A673 (cell line): ENCODE data around the gene ZNF519. TPM values are rescaled to one million over a fixed set of nuclear protein-coding genes. Genes with fewer than 3 reads are reported as not detected.
"Not testable (repeated sequence)": the region's sequence is repeated elsewhere in the genome, so short reads cannot be mapped to it uniquely, and the experiment has no call there.

Experiments used
- BruUV-seq: library from RNA; stranded (reverse); fragments of 400-500 nt; replicated peaks from 2 replicates; lab custom pipeline; 2021; lab: Mats Ljungman, UMichigan
- CTCF ChIA-PET: fragments of 300-600 bp; sonication (Branson Sonifier 250); formaldehyde crosslinking; loops from one replicate; lab custom pipeline; 2022; ENCODE audit warnings: antibody characterized with exemption; lab: Charles Lee
- POLR2A ChIA-PET: fragments of 300-600 bp; sonication (Branson Sonifier 250); formaldehyde crosslinking; loops from one replicate; lab custom pipeline; 2022; ENCODE audit warnings: antibody characterized with exemption; ENCODE audit not compliant: low non-redundant PET; lab: Charles Lee
- DNase-seq: peaks from one replicate; pipeline ENCODE4 v3.0.0-alpha.2; 2015; ENCODE audit warnings: low spot score
- H3K27ac ChIP-seq: fragments of 200-600 bp; sonication (generic); 2 replicates; pipeline ENCODE4 v1.5.1; 2016; ENCODE audit warnings: mixed run types, low read depth, mild to moderate bottlenecking, mixed read lengths, antibody characterized with exemption, low read length; ENCODE audit not compliant: poor library complexity, severe bottlenecking
- H3K27me3 ChIP-seq: fragments of 200-600 bp; sonication (generic); replicated peaks from 2 replicates; pipeline ENCODE4 v1.6.1; 2017; ENCODE audit warnings: mixed run types, low read depth, mild to moderate bottlenecking, mixed read lengths, antibody characterized with exemption, low read length; ENCODE audit not compliant: insufficient read depth, poor library complexity
- H3K36me3 ChIP-seq: fragments of 200-600 bp; sonication (generic); 2 replicates; pipeline ENCODE4 v1.6.1; 2016; ENCODE audit warnings: mixed run types, mild to moderate bottlenecking, mixed read lengths, antibody characterized with exemption, low read length; ENCODE audit not compliant: insufficient read depth, poor library complexity, severe bottlenecking
- H3K4me1 ChIP-seq: fragments of 200-600 bp; sonication (generic); 2 replicates; pipeline ENCODE4 v1.6.1; 2017; ENCODE audit warnings: mixed run types, mild to moderate bottlenecking, mixed read lengths, antibody characterized with exemption, low read length; ENCODE audit not compliant: insufficient read depth, poor library complexity, severe bottlenecking
- H3K4me3 ChIP-seq: fragments of 200-600 bp; sonication (generic); 2 replicates; pipeline ENCODE4 v1.5.1; 2016; ENCODE audit warnings: low read depth, mixed run types, mild to moderate bottlenecking, mixed read lengths, low read length; ENCODE audit not compliant: poor library complexity, severe bottlenecking
- H3K9me3 ChIP-seq: fragments of 200-600 bp; sonication (generic); 2 replicates; pipeline ENCODE4 v1.6.1; 2016; ENCODE audit warnings: mixed run types, low read depth, mild to moderate bottlenecking, mixed read lengths, antibody characterized with exemption, low read length; ENCODE audit not compliant: poor library complexity, severe bottlenecking
- CTCF ChIP-seq: fragments of 300-800, 200-600 bp; sonication (generic); conservative IDR thresholded peaks from 2 replicates; pipeline ENCODE4 v1.5.1; 2017; ENCODE audit warnings: low read depth, mild to moderate bottlenecking, antibody characterized with exemption, low read length, moderate library complexity, mixed read lengths
- EZH2 ChIP-seq: fragments of 200-600 bp; sonication (generic); IDR thresholded peaks from 2 replicates; pipeline ENCODE4 v1.6.1; 2017; ENCODE audit warnings: borderline replicate concordance, low read depth, mild to moderate bottlenecking, mixed read lengths, antibody characterized with exemption, low read length; ENCODE audit not compliant: poor library complexity, severe bottlenecking
- intact Hi-C: fragments of 100-400 bp; cut with micrococcal nuclease; formaldehyde crosslinking; loops from one replicate; pipeline ENCODE4 v1.10.0; 2022; ENCODE audit not compliant: unreplicated experiment
- total RNA-seq: library from RNA; stranded (reverse); gene quantifications from 2 replicates; pipeline ENCODE4 v1.2.3, GENCODE V29; 2021

Gene ZNF519
- total RNA-seq, 1 experiment from 2014 or later = 27.5 TPM

GRCh38 chr18:14174706-14175085, 42.5 kb upstream of the ZNF519 start:
- no peak for TF ChIP-seq CTCF
- TF ChIP-seq EZH2 = no peak
- POLR2A ChIA-PET = no interaction called here
- intact Hi-C loops = no loop called here

GRCh38 chr18:14174002-14174705, 41.9 kb upstream of the ZNF519 start:
- H3K4me3 ChIP-seq, H3K4me1 ChIP-seq, POLR2A ChIA-PET, H3K27me3 ChIP-seq, H3K9me3 ChIP-seq, BruUV-seq, CTCF ChIA-PET, H3K36me3 ChIP-seq, intact Hi-C loops, H3K27ac ChIP-seq, DNase-seq: not testable (repeated sequence)

More at GRCh38 chr18:14174706-14175085, 42.5 kb upstream of the ZNF519 start:
- no peak for DNase-seq
- no TSS peak for BruUV-seq
- CTCF ChIA-PET = no interaction called here
- H3K36me3 ChIP-seq = no peaks in the 10 kb centered on the region
- H3K27me3 ChIP-seq = no peaks in the 10 kb centered on the region
- H3K4me1 ChIP-seq = no peaks in the 10 kb centered on the region
- no peaks in the 10 kb centered on the region for H3K9me3 ChIP-seq
- no peak overlapping the region for H3K27ac ChIP-seq
- no peak overlapping the region for H3K4me3 ChIP-seq

GRCh38 chr18:14173116-14173951, 41.1 kb upstream of the ZNF519 start:
- H3K4me3 ChIP-seq, H3K4me1 ChIP-seq, DNase-seq, CTCF ChIA-PET, H3K27ac ChIP-seq, BruUV-seq, H3K9me3 ChIP-seq, intact Hi-C loops, H3K27me3 ChIP-seq, H3K36me3 ChIP-seq, POLR2A ChIA-PET: not testable (repeated sequence)

- H3K4me1 ChIP-seq, intact Hi-C loops, H3K27me3 ChIP-seq, H3K4me3 ChIP-seq, H3K36me3 ChIP-seq, H3K9me3 ChIP-seq, DNase-seq, H3K27ac ChIP-seq, BruUV-seq, CTCF ChIA-PET, POLR2A ChIA-PET: not testable (repeated sequence)
Observed at GRCh38 chr18:14172142-14173115, 40.2 kb upstream of the ZNF519 start.

- intact Hi-C loops, H3K4me1 ChIP-seq, BruUV-seq, POLR2A ChIA-PET, H3K36me3 ChIP-seq, H3K9me3 ChIP-seq, DNase-seq, H3K4me3 ChIP-seq, H3K27me3 ChIP-seq, CTCF ChIA-PET, H3K27ac ChIP-seq: not testable (repeated sequence)
Observed at GRCh38 chr18:14171301-14172141, 39.3 kb upstream of the ZNF519 start.
